BJ (cell line): Measurements from ENCODE around the gene XXYLT1. TPM values are rescaled to one million over a fixed set of nuclear protein-coding genes. Genes with fewer than 3 reads are reported as not detected.

Source experiments
- CTCF ChIA-PET: fragments of 350-600 bp; formaldehyde crosslinking; extraction: SDS; loops from one replicate; lab custom pipeline; 2021; ENCODE audit warnings: antibody characterized with exemption, inconsistent platforms; lab: Yijun Ruan, JAX
- POLR2A ChIA-PET: fragments of 300-600 bp; sonication (Branson Sonifier 250); formaldehyde crosslinking; extraction: SDS; loops from one replicate; lab custom pipeline; 2021; ENCODE audit warnings: antibody characterized with exemption; lab: Charles Lee
- DNase-seq: peaks from one replicate; pipeline ENCODE4 v3.0.0-alpha.2; 2011; ENCODE audit warnings: low read depth
- H3K27me3 ChIP-seq: 2 replicates; pipeline ENCODE4 v1.6.0; 2011; ENCODE audit warnings: low read length; ENCODE audit not compliant: control insufficient read depth, insufficient read depth
- H3K36me3 ChIP-seq: 2 replicates; pipeline ENCODE4 v1.5.1; 2011; ENCODE audit warnings: low read length; ENCODE audit not compliant: control insufficient read depth, insufficient read depth
- H3K4me3 ChIP-seq: 2 replicates; pipeline ENCODE4 v1.5.1; 2011; ENCODE audit warnings: low read depth, mild to moderate bottlenecking, control low read depth, low read length
- CTCF ChIP-seq: IDR thresholded peaks from 2 replicates; pipeline ENCODE4 v1.5.1; 2011; ENCODE audit warnings: low read depth, mild to moderate bottlenecking, control low read depth, inconsistent platforms, low read length, moderate library complexity; ENCODE audit not compliant: insufficient read depth
- polyA plus RNA-seq: library from polyadenylated mRNA; depleted of rRNA; stranded (reverse); fragments of >200 nt; gene quantifications from 2 replicates; pipeline ENCODE4 v1.2.3, GENCODE V29; 2011

Gene XXYLT1
- polyA plus RNA-seq, 1 experiment: 33.5 TPM

GRCh38 chr3:195077611-195078540 lies 193.1 kb downstream of the XXYLT1 start:
- H3K4me3 ChIP-seq: no peak overlapping the region

GRCh38 chr3:195076981-195077610 lies 193.9 kb downstream of the XXYLT1 start:
- Histone ChIP-seq H3K36me3 (no peaks in the 10 kb centered on the region), H3K27me3 (no peaks in the 10 kb centered on the region), H3K4me3 (no peak overlapping the region)
- TF ChIP-seq CTCF: no peak
- ChIA-PET CTCF (interaction anchor here (0.5 kb wide), 1 partner anchor 141 kb away, joined by 3 read pairs; no protein-coding TSS in a partner anchor), POLR2A (no interaction called here)
- DNase-seq: no peak

More at GRCh38 chr3:195077611-195078540, 193.1 kb downstream of the XXYLT1 start:
- ChIA-PET POLR2A (no interaction called here), CTCF (interaction anchor here (0.5 kb wide), 1 partner anchor 142 kb away, joined by 3 read pairs; no protein-coding TSS in a partner anchor)
- DNase-seq: no peak
- TF ChIP-seq CTCF: no peak
- H3K27me3 ChIP-seq: no peaks in the 10 kb centered on the region
- no peaks in the 10 kb centered on the region for H3K36me3 ChIP-seq

- Histone ChIP-seq H3K4me3 (no peak overlapping the region), H3K36me3 (no peaks in the 10 kb centered on the region), H3K27me3 (no peaks in the 10 kb centered on the region)
- POLR2A ChIA-PET: no interaction called here
- DNase-seq: no peak
- TF ChIP-seq CTCF: no peak
- CTCF ChIA-PET: interaction anchor here (0.5 to 1.6 kb wide), 2 partner anchors 14 to 546 kb away, joined by 3 to 5 read pairs; no protein-coding TSS in a partner anchor
Observed at GRCh38 chr3:195075941-195076875, 194.8 kb downstream of the XXYLT1 start.

GRCh38 chr3:195075199-195075940 lies 195.6 kb downstream of the XXYLT1 start:
- Histone ChIP-seq H3K4me3 (no peak overlapping the region), H3K36me3 (no peaks in the 10 kb centered on the region), H3K27me3 (no peaks in the 10 kb centered on the region)
- no peak for TF ChIP-seq CTCF
- no peak for DNase-seq
- ChIA-PET POLR2A (no interaction called here), CTCF (interaction anchor here (0.8 to 1.6 kb wide), 3 partner anchors 10 to 13 kb away, joined by 3 to 5 read pairs (median 3); no protein-coding TSS in a partner anchor)
